ENCODE measurements around the gene GRIK1. TPM values are rescaled to one million over a fixed set of nuclear protein-coding genes. Genes with fewer than 3 reads are reported as not detected.

GRIK1 gene
- total RNA-seq, 2 donors from 2014 or later = 0.14 to 0.19 TPM

- DNase-seq (ENCODE audit: low spot score) = no peak
- intact Hi-C loops (cut with DNase I) = no loop called here
Measured at GRCh38 chr21:29739176-29739575, 200.6 kb downstream of the GRIK1 start.

- intact Hi-C loops (cut with DNase I) = no loop called here
- no peak for DNase-seq (ENCODE audit: low spot score)
Measured at GRCh38 chr21:29738730-29739129, 201.1 kb downstream of the GRIK1 start.

GRCh38 chr21:29737186-29737585, 202.6 kb downstream of the GRIK1 start:
- no peak for DNase-seq (ENCODE audit: low spot score)
- intact Hi-C loops (cut with DNase I) = no loop called here

DNA sequence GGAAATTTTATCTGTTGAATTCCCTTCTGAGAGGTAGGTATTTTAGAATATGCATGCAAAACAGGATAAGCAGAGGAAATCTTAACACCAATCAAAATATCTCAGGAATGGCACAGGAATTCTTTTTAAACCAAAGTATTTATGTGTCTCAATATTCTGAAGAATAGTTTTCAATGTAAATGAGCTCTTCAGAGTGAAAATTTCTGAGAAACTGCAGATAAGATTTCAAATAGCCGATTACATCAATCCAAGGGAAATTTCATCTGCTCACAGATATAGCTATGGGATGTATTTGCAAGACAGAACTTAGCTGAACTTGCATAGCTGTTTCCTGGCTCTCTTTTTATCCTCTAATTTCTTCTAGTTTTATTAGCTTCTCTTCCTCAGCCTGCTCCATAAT, 209.5 kb downstream of the GRIK1 start:
- no peak for DNase-seq (ENCODE audit: low spot score)
- intact Hi-C loops (cut with DNase I) = no loop called here

GRCh38 chr21:29726044-29726443, 213.8 kb downstream of the GRIK1 start:
- intact Hi-C loops (cut with DNase I) = no loop called here
- DNase-seq (ENCODE audit: low spot score) = no peak

DNA sequence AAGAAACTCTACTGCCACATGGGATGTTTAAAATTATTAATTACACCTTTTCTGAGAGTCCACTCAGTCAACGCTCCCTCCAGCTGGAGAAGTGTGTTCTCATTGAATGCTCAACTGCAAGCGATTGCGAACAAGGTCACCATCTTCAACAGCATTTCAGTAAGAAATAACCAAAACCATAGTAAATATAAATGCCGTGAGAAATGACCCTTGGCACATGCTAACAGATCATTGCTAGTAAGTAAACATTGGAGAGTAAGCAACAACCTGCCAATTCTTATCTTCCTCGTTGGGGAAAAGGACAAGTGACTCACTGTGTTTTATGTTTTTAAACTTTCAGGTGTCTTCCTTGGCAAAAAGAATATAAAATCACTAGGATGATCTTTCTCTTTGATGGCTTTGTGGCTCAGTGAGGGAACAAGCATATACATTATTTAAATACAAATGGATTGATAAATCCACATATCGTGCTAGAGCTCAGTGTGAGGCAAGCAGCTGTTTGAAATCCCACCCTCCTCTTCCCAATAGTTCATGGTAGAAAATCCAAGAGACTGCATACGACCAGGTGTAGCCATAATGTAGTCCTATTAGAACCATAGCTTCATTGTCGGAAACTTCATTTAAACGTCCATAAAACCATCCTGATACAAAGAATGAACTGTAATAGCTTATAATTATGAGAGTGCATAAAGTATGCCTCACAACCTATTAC, 214.6 kb downstream of the GRIK1 start:
- DNase-seq (ENCODE audit: low spot score) = no peak
- intact Hi-C loops (cut with DNase I) = no loop called here

GRCh38 chr21:29721964-29722363, 217.8 kb downstream of the GRIK1 start:
- intact Hi-C loops (cut with DNase I) = no loop called here

GRCh38 chr21:29721221-29721620, 218.6 kb downstream of the GRIK1 start:
- no peak for DNase-seq (ENCODE audit: low spot score)

More at GRCh38 chr21:29721964-29722363, 217.8 kb downstream of the GRIK1 start:
- no peak for DNase-seq (ENCODE audit: low spot score)

GRCh38 chr21:29719521-29719920, 220.3 kb downstream of the GRIK1 start:
- intact Hi-C loops (cut with DNase I) = no loop called here
- no peak for DNase-seq (ENCODE audit: low spot score)

More at GRCh38 chr21:29721221-29721620, 218.6 kb downstream of the GRIK1 start:
- intact Hi-C loops (cut with DNase I) = no loop called here

DNA sequence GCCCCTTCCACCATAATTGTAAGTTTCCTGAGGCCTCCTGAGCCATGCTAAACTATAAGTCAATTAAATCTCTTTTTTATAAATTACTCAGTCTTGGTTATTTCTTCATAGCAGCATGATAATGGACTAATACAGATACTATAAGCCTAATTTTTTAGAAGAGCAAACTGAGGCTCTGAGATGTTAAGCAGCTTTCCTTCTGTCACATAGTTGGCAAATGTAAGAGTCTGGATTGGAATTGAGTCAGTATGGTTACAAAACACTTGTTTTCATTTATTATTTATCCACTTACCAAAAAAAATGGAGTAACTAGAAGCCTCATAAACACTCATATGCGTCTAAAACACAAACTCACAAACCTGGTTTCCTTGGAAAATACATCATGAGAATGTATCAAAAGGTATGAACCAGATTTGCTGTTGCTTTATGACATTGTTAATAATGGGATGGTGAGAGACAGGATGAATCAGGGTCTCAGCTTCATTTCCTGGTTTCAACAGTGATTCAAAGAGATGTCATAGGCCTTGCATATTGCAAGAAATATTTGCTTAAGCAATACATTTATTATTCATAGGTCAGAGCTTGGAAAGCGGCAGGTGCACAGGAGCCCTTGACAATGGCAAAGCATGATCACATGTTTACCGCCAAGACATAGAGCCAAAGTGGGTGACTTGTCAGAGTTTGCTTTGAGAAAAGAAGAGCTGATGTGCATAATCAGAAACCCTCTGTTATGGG, 221.5 kb downstream of the GRIK1 start:
- DNase-seq (ENCODE audit: low spot score) = no peak
- intact Hi-C loops (cut with DNase I) = no loop called here

- intact Hi-C loops (cut with DNase I) = no loop called here
Measured at GRCh38 chr21:29717659-29718058, 222.1 kb downstream of the GRIK1 start.

GRCh38 chr21:29716753-29717152, 223.0 kb downstream of the GRIK1 start:
- intact Hi-C loops (cut with DNase I) = no loop called here
- no peak for DNase-seq (ENCODE audit: low spot score)

More at GRCh38 chr21:29717659-29718058, 222.1 kb downstream of the GRIK1 start:
- DNase-seq (ENCODE audit: low spot score) = no peak

- intact Hi-C loops (cut with DNase I) = no loop called here
- DNase-seq (ENCODE audit: low spot score) = no peak
Measured at GRCh38 chr21:29715089-29715488, 224.7 kb downstream of the GRIK1 start.

- no peak for DNase-seq (ENCODE audit: low spot score)
- intact Hi-C loops (cut with DNase I) = no loop called here
Measured at GRCh38 chr21:29712818-29713217, 227.0 kb downstream of the GRIK1 start.

- DNase-seq (ENCODE audit: low spot score) = no peak
- intact Hi-C loops (cut with DNase I) = no loop called here
Measured at GRCh38 chr21:29711236-29711635, 228.6 kb downstream of the GRIK1 start.

GRCh38 chr21:29710498-29710897, 229.3 kb downstream of the GRIK1 start:
- intact Hi-C loops (cut with DNase I) = no loop called here

DNA sequence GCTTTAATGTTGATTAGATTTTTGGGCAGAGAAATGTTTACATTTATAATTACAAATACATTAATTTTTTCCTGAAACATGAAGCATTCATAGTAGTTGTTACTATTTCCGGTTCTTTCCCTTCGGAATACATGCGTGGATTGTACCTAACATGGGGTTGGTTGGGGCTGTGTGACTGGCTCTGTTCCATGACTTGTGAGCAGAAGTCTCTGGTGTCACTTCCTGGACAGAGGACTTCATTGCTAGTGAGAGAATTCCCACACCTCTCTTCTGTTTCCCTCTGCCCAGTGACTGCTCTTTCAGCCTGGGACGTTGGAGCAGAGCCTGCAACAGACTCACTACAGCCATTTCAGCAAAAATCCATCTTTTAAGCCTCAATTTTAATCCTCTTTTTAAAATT, 231.4 kb downstream of the GRIK1 start:
- no peak for DNase-seq (ENCODE audit: low spot score)
- intact Hi-C loops (cut with DNase I) = no loop called here

More at GRCh38 chr21:29710498-29710897, 229.3 kb downstream of the GRIK1 start:
- DNase-seq (ENCODE audit: low spot score) = no peak

GRCh38 chr21:29704719-29705118, 235.1 kb downstream of the GRIK1 start:
- no peak for DNase-seq (ENCODE audit: low spot score)
- intact Hi-C loops (cut with DNase I) = no loop called here

DNA sequence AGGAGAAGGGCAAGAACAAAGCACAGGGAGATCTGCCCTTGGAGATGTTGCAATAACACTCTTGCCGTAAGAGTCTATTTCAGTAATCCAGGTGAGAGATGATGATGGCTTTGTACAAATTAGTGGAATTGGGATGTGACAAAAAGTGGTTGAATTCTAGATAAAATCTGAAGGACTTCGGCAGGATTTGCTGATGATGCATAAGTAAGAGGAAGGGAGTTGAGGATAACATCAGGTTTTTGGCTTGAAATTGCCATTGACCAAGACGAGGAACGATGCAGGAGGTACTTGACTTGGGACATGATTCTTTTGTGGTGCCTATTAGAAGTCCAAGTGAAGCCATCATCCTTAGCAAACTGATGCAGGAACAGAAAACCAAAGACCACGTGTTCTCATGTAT, 238.1 kb downstream of the GRIK1 start:
- no peak for DNase-seq (ENCODE audit: low spot score)
- intact Hi-C loops (cut with DNase I) = no loop called here

DNA sequence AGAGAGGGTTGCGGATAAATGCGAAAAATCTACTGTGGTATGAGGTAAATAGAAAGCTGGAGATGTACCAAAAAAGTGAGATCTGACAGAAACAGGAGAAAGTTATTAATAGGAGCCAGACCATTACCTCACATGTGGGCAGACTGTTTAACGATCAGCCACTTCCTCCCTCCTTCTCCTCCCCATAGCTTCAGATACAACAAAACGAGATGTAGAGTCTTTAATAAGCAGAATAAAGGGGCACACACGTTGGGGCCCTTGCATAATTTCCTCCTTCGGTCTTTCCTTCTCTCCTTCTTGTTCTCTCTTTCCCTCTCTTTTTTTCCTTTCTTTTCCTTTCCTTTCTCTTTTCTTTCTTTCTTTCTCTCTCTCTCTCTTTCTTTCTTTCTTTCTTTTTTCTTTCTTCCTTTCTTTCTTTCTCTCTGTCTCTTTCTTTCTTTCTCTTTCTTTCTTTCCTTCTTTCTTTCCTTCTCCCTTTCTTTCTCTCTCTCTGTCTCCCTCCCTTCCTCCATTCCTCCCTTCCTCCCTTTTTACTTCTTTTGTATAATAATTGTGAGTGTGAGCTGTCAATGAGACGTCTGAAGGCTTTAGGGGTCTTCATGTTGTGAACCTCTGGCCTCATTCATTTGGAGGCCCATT, 242.1 kb downstream of the GRIK1 start:
- intact Hi-C loops (cut with DNase I) = no loop called here
- DNase-seq (ENCODE audit: low spot score) = no peak
